Activated naive CD4-positive, alpha-beta T cell (primary cell): Measurements from ENCODE around the gene BACE1-AS.
"Not testable (repeated sequence)": the region's sequence is repeated elsewhere in the genome, so short reads cannot be mapped to it uniquely, and the experiment has no call there.

Experiments
- DNase-seq, 4 experiments: peaks; one replicate each; lab custom pipeline; 2025; lab: John Stamatoyannopoulos, UW

BACE1-AS gene

GRCh38 chr11:117290809-117291396 is at the start of gene BACE1-AS:
TSS of gene BACE1-AS (plus strand) at chr11:117291346.
- DNase-seq: no peak

- DNase-seq: no peak
These were observed 42.8 kb upstream of the BACE1-AS start for GRCh38 chr11:117248341-117248740.

GRCh38 chr11:117249571-117249970 is 41.6 kb upstream of the BACE1-AS start:
- DNase-seq: no peak

GRCh38 chr11:117251506-117251905 is 39.6 kb upstream of the BACE1-AS start:
- DNase-seq: no peak

- no peak for DNase-seq
These were observed 35.2 kb upstream of the BACE1-AS start for GRCh38 chr11:117255966-117256365.

DNA sequence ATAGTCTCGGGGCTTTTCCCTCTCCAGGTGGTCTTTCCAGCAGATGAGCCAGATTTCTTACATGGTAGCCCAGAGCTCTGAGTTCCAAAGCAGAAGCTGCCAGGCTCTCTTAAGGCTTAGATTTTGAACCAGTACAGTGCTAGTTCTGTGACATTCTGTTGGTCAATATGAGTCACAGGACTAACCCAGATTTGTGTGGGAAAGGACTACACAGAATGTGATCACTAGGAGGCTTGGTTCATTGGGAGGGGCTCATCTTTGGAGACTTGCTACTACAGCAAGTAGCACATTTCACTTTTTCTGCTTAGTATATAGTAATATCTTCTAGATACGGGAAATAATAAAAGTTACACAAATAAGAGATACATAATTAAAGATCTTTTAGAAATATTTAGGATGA is 34.6 kb upstream of the BACE1-AS start:
- no peak for DNase-seq

GRCh38 chr11:117258576-117258975 is 32.6 kb upstream of the BACE1-AS start:
- no peak for DNase-seq

DNA sequence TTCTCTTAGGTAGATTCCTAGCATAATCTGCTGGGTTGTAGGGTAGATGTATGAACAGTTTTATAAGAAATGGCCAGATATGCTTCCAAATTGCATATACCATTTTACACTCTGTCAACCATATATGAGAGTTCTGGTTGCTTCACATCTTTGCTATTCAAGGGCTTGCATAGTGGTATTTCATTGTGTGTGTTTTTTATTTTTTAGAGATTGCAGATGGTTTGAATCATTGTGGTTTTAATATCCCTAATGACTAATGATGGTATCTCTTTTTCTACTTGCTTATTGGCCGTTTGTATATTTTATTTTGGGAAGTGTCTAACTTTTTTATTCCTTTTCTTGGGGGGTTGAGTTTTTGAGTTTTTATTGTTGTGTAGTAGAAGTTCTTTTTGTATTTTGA is 31.7 kb upstream of the BACE1-AS start:
- no peak for DNase-seq

- not testable (repeated sequence) for DNase-seq
These were observed 26.4 kb upstream of the BACE1-AS start for GRCh38 chr11:117264624-117265323.

- no peak for DNase-seq
These were observed 25.4 kb upstream of the BACE1-AS start for GRCh38 chr11:117265745-117266144.

- DNase-seq: no peak
These were observed 21.3 kb upstream of the BACE1-AS start for GRCh38 chr11:117269856-117270255.

GRCh38 chr11:117271208-117271607 is 19.9 kb upstream of the BACE1-AS start:
- DNase-seq: no peak

- not testable (repeated sequence) for DNase-seq
These were observed 19.0 kb upstream of the BACE1-AS start for GRCh38 chr11:117272175-117272574.

DNA sequence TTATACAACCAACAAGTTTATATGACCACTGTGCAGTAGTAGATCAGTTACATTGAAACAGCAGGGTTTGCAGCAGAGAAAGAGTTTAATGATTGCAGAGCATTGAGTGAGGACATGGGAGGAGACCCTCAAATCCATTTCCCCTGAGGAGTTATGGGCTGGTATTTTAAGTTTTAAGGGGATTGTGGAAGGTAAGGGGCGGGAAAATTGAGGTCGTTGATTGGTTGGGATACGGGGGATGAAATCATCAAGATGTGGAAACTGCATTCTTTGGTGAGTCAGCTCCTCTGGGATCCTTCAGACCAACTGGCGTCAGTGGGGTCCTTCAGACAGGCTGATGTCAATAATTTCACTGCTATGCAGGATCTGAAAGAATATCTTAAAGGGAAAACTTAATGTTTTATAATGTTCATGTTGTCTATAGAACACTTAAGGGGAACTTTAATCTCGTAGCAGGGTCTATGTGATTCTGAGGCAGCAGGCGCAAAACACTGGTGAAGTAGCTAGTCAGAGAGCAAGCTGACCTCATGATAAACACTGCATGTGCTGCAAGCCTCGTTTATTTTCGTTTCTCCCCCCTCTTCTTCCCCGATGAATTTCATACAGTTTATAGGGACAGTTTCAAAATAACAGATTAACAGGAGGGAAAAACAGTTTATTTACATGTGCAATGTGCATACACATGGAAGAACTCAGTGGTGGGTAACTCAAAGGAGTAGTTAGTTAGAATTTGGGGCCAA is 17.4 kb upstream of the BACE1-AS start:
- DNase-seq: no peak

GRCh38 chr11:117278347-117278746 is 12.8 kb upstream of the BACE1-AS start:
- DNase-seq: no peak

DNA sequence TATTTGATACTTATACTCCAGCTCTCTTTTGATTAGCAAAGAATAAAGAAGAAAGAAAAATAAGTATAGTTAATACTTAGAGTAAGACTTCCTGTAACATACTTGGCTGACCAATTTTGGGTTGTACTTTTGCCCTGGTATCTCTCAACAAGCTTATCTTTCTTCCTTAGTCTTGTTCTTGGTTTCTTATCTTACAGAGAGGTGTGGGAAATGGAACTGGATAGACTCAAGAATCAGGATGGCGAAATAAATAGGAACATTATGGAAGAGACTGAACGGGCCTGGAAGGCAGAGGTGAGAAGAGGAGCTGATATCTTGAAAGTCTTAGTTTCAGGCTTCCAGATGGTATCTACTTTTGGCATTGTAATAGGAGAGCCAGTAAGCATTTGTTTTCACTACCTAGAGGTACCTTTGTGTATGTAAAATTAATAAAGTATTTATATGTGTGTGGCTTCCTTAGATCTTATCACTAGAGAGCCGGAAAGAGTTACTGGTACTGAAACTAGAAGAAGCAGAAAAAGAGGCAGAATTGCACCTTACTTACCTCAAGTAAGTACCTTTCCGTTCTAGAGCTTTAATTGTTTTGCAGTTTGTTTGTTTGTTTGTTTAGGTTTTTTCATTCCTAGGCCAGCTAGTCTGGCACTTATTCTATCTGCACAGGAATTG is 11.3 kb upstream of the BACE1-AS start:
- no peak for DNase-seq

GRCh38 chr11:117281159-117281558 is 10.0 kb upstream of the BACE1-AS start:
- no peak for DNase-seq

DNA sequence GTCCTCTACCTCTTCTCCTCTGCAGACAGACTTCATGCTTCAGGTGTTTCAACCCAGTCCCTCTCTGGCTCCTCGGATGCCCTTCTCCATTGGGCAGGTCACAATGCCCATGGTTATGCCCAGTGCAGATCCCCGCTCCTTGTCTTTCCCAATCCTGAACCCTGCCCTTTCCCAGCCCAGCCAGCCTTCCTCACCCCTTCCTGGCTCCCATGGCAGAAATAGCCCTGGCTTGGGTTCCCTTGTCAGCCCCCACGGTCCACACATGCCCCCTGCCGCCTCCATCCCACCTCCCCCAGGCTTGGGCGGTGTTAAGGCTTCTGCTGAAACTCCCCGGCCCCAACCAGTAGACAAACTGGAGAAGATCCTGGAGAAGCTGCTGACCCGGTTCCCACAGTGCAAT is 9.3 kb upstream of the BACE1-AS start:
- DNase-seq: no peak

DNA sequence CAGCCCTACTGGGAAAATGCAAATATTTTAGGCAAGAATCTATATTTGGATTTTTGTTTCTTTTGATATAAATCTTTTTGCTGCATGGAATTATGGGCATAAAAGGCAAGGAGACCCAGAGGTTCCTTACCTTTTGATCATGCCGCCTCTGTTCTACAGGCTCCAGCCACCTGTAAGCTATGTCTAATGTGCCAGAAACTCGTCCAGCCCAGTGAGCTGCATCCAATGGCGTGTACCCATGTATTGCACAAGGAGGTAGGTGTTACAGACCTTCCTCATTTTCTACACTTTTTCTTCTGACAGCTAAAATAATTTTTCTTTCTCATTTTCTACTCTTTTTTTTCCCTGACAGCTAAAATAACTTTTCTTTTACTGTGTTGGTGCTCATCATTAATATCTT is 8.2 kb upstream of the BACE1-AS start:
- DNase-seq: no peak

GRCh38 chr11:117284053-117284452 is 7.1 kb upstream of the BACE1-AS start:
- no peak for DNase-seq

GRCh38 chr11:117286588-117286987 is 4.6 kb upstream of the BACE1-AS start:
- no peak for DNase-seq

DNA sequence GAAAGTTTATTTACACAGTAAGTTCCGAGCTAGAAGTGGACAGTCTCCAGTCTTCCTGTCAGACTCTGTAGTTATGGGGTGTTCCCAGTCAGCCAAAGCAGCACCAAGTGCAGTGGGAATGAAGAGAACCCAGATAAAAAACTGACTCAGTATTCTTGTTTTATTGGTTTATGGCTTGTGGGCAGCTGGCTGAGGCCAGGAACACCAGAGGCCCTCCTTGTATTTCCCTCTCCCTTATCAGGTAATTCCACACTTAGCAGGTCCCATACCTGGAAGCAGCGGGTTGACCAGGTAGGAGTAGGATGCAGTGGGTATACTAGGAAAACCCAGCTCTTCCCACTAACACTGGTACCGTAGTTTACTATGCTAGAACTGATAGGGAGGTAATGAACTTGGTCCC is 3.5 kb upstream of the BACE1-AS start:
- DNase-seq: no peak

DNA sequence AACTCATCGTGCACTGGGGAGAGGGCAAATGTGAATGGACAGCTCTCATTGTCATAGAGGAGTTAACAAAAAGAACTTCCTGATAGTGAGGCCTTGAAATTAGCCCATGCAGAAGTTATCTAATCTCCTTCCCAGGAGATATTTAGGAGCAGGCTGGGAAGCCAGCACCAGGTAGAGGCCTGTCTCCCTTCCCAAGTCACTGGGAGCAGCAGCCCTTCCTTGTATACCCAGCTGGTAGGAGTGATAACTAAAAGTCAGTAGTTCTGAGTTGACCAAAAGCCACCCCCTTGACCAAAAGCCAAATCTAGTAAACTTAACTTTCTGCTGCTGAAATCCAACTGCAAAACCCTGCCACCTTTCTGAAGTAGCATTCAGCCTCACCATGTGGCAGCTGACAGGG is 1.4 kb upstream of the BACE1-AS start:
- no peak for DNase-seq
